GM23248 (cell line): ENCODE measurements around the gene ZNF76.
"Not testable (repeated sequence)": the region's sequence is repeated elsewhere in the genome, so short reads cannot be mapped to it uniquely, and the experiment has no call there.

Experiments
- EZH2 ChIP-seq: fragments of 200-600 bp; sonication (generic); IDR thresholded peaks from 2 replicates; pipeline ENCODE4 v1.6.1; 2018; ENCODE audit warnings: antibody characterized with exemption, mild to moderate bottlenecking; ENCODE audit not compliant: insufficient read depth, poor library complexity, severe bottlenecking
- EZH2phosphoT487 ChIP-seq: fragments of 200-600 bp; sonication (generic); IDR thresholded peaks from 2 replicates; pipeline ENCODE4 v1.6.1; 2018; ENCODE audit warnings: antibody characterized with exemption, moderate library complexity, mild to moderate bottlenecking, low read depth; ENCODE audit not compliant: insufficient read depth

DNA sequence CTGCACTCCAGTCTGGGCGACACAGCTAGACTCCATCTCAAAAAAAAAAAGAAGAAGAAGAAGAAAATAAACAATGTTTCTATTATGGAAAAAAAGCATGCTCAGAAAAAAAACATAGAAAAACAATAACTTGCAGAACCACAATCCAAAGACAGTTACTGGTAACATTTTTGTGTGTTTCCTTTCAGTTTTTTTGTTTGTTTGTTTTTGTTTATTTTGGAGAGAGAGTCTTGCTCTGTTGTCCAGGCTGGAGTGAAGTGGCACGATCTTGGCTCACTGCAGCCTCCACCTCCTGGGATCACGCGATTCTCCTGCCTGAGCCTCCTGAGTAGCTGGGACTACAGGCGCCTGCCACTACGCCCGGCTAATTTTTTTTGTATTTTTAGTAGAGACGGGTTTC, 69.4 kb downstream of the ZNF76 start:
- not testable (repeated sequence) for TF ChIP-seq EZH2phosphoT487, EZH2
